COR-L47 (cell line): ENCODE data around the gene DELE1.

Experiments used
- DNase-seq: peaks from one replicate; lab custom pipeline; 2025; lab: John Stamatoyannopoulos, UW

Gene DELE1

DNA sequence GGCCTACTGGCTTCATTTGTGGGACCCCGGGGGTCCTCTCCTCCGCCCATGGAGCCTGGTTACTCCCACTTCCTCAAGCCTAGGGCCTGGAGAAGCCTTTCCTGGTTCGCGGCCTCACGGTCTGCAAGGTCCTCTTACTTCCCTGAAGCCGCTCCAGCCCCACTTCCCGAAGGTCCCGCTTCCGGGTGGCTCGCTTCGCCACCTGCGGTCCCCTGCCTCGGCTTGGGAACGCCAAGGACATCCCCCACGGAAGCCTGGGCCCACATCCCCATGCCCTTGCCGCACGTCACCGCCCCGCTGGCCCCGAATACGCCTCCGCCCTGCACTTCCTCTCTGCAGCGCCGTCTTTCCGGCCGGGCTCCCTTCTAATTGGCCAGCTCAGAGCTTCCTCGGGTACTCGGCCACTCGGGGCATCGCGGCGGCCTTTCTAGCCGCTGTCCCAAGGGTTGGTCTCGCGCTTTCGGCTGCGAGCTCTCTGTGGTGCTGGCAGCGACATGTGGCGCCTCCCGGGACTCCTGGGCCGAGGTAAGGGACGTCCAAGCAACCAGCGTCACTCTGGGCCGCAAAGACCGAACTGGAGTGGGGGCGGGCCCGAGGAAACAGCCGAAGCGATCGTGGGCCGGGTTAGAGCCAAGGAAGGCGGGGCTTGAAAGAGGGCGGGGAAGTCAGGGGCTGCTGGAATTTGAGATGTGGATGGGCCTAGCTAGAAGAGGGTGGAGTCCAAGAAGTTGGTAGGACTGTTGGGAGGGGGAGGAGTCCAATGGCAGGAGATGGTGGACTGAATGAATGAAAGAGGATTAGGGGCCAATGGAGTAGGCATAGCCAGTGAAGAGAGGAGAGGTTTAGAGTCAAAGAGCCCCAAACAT is at the start of gene DELE1:
Gene DELE1 (plus strand): TSS at position 424 of the 866 bp plus-strand sequence. CDS start 71 bp downstream, at position 495.
- peak; percentile 89 for DNase-seq

DNA sequence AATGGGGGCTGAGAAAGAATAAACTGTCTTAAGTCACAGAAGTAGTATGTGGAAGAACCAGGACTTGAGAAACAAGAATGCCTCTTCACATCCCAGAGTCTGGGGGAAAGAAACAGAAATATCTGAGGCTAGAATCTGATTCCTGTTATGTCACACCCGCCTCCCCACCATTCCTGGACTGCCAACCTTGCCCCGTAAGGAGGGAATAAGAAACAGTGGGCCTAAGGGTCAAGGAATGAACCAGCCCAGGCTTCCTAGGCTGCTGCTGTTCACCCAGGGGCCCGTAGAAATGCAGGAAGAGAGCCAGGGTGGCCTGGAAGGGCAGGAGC is 49.8 kb upstream of the DELE1 start:
- DNase-seq: no peak

DNA sequence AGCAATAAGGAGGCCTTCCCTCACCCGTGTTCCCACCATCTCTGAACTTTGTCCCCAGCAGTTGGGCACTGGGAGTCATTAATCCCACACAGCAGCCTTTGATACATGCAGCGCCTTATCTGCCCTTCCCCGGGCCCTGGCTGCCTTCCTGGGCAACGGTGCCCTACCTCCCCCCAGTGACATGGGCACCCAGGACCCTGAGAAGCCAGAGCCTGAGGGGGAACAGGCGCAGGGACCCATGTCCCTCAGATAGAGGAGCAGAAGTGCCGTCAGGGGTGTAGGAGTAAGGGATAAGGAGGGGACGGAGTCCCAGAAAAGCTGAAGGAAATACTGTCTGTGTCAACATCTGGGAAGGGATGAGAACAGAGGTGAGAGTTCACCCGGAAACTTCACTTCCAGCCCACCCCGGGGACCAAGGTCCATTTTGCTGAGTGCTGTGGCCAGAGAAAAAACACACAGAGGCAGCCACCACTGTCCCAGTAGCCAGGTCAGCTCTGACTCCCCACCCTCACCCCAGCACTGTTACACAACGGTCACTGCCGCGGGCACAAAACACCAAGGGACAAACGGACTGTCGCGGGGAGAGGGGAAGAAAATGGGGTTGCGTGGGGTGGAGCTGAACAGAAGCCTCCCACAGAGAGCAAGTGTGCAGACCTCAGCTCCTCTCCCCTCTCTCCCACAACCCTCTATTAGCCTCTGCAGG is 49.3 kb upstream of the DELE1 start:
- DNase-seq: no peak

- DNase-seq: no peak
These were observed 48.5 kb upstream of the DELE1 start for GRCh38 chr5:141875022-141875740.

DNA sequence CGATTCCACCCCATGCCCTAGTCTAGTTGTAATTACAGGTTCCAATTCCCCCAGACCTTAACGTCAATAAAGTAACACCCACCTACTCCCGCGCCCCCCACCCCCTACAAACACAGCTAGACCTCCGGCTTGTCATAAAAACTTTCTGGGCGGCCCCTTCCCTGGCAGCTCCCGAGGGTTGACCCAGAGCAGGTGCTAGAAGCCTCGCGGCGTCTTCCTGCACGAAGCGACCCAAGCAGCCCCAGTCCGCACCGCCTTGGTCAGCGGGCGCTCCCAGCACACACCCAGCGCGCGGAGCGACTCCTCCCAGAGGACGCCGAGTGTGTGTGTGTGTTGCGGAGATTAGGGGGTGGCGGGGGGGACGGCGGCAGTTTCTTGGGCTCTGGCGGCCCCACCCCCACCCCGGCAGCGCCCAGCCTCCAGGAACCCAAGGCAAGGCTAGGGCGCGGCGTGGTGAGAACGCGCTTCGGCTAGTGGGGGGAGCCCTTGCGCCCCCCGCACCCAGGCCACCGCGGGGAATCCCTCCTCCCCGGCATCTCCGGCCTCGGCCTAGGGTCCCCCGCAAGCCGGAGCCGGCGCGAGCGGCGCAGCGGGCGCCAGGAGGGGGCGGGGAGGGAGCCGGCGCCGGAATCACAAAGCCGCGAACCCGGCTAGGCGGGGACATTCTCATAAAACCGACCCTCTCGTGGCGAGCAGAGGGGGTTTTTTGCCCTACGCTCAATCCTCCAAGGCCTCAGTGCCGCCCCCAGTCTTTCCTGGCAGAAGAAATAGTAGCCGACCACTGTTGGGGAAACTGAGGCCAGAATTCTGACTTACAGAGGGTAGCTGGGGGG is 47.7 kb upstream of the DELE1 start:
- no peak for DNase-seq

DNA sequence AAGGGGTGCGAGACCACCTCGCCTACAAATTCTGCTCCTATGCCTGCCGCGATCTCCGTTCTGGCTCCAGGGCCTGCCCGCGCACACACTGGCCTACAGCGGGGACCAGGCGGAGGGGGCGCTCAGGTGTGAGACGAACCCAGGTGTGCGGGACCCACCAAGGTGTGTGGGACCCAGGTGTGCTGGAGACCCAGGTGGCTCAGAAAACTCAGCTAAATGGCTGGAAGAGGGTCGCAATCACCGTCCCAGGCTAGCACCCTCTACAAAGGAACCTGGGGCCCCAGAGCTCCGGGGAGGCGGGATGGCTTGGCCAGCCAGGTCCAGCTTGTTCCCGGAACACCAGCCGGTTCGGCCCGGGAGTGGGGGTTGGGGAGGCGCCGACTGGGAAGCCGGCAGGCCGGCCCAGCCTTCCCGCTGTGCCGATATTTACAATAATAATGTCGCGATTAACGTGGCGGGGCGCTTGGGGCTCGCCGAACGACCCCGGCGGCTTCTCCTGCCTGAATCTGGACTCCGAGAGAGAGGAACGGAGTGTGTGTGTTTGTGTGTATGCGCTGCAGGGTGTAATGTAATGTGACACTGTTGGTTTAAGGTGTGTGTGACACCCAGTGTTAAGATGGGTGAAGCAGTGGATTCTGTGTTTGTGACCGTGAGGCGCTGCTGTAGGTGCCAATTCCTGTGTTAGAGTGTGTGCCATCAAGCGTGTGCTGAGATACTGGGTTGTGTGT is 46.9 kb upstream of the DELE1 start:
- peak; percentile 29 for DNase-seq

DNA sequence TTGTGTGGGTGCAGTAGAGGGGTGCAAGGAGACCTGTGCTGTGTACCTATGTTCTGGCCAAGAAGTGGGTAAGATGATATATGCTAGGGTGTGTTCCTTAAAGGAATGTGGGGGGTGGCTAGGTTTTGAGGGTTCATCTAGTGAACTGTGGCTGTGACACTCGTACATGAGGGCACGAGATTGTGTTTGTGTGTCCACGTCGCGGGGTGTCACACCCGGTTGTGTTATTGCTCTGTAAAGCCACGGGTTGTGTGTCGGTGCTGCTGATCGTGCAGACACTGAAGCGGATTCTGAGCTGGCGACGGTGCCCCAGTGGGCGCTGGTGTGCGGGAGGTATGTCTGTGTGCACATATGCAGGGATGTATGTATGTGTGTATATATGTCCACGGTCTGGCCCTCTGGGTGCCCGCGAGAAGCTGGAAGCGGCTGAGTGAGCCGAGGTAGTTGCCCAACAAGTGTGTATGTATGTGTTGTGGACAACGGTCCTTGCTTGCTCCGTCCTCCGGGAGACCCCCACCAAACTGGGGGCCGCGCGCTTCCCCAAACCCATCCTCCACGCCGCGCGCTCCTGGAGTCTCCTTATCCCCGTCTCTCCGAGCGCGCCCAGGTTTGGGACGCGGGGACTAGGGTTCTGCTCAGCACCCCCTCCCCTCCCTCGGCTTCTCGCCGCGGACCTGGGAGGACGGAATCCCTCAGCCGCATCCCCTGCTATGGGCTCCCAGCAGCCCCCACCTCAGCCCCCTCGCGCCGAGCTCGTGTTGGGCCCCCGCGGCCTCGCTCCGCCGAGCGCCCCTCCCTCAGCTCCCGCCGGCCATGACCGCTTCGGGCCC is 46.1 kb upstream of the DELE1 start:
- no peak for DNase-seq

DNA sequence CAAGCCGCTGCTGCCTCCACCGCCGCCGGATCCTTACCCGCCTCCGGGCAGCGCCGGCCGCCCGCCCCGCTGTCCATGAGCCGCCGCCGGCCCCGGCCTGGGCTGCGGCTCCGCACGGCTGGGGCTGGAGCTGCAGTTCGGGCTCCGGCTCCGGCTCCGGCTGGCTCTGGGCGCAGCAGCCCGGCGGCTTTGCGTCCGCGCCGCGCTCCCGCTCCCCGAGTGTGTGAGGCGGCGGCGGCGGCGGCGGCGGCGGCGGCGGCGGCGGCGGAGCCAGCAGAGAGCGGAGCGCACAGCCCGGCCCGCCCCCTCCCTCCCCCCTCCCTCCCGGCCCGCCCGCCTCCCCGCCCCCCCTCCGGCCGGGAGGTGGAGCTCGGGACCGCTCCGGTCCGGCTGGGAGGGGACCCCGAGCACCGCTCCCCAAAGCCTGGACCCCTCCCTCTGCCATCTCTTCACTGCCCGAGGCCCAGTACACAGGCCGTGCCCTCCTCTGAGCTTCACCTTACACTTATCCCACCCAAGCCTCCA is 45.4 kb upstream of the DELE1 start, which contains the start of gene PCDH1:
Gene PCDH1 (minus strand): TSS at position 225 of the 525 bp plus-strand sequence. CDS start 148 bp downstream, at position 77.
- DNase-seq: peak; percentile 33

DNA sequence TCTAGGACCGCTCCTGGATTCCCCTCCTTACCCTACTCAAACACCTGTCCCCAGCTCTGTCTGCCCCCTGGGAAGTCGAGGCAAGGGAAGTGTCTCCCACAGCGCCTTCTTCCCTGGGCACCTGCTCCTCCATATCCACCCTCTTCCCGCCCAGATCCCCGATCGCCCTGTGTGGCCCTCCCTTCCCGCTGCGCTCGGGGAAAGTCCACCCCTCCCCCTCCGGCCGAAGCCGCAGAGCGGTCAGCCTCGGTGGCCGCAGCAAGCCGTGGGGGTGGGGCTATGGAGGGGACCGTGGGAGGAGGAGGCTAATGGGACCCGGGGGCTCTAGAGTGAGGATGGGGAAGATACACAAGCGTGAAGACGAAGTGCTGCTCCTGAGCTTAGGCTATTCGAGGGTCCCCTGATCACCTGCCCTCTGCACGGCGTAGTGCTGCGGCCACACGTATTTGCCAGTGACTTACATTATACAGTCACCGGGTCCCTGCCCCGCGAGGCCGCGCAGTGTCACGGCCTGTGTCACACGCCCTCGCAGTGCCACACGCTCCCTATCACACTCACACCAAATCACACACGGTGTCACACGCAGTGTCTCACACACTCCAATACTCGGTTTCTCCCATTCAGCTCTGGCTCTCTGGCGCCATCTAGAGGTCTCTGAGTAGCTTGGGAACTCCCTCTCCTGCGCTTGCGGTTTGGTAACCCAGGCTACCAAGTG is 44.8 kb upstream of the DELE1 start:
- DNase-seq: peak; percentile 80

GRCh38 chr5:141879426-141879759 is 44.3 kb upstream of the DELE1 start:
- DNase-seq: no peak

- DNase-seq: no peak
These were observed 43.5 kb upstream of the DELE1 start for GRCh38 chr5:141879941-141880738.

DNA sequence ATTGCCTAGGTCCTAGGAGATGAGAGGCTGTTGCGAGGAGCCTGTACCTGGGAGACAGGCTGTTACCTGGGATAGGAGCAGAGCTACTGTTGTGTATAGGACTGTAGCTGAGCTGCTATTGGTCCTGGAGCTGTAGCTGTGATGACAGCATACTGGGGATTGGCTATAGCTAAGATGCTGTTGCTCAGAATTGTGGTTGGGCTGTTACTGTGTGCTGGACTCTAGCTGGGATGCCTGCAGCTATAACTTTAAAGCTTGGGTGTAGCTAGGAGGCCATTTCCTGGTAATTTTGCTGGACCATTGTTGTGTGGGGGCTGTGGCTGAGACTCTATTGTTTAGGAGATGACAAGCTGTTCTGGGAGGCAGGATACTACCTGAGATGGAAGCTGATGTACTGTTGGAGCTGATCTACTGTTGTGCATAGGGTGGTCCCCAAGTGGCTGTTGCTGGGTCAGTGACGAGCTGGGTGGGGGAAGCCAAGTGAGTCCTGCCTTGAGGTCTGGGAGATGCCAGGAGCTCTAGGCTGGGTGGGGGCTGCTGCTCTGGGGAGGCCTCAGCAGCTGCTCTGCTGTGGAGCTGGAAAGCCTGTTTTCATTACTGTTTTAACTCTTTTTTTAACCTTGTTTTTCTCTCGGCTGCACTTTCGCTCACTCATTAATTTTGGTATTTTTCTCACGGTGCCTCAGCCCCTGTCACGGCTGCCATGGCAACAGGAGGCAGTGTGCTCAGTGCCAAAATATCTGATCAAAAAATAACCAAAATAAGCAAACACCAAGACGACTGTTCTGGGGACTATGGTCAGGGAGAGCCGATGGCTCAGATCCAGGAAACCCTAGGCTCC is 42.5 kb upstream of the DELE1 start:
- DNase-seq: no peak

GRCh38 chr5:141881886-141882285 is 41.8 kb upstream of the DELE1 start:
- DNase-seq: no peak

- no peak for DNase-seq
These were observed 41.0 kb upstream of the DELE1 start for GRCh38 chr5:141882594-141883183.

DNA sequence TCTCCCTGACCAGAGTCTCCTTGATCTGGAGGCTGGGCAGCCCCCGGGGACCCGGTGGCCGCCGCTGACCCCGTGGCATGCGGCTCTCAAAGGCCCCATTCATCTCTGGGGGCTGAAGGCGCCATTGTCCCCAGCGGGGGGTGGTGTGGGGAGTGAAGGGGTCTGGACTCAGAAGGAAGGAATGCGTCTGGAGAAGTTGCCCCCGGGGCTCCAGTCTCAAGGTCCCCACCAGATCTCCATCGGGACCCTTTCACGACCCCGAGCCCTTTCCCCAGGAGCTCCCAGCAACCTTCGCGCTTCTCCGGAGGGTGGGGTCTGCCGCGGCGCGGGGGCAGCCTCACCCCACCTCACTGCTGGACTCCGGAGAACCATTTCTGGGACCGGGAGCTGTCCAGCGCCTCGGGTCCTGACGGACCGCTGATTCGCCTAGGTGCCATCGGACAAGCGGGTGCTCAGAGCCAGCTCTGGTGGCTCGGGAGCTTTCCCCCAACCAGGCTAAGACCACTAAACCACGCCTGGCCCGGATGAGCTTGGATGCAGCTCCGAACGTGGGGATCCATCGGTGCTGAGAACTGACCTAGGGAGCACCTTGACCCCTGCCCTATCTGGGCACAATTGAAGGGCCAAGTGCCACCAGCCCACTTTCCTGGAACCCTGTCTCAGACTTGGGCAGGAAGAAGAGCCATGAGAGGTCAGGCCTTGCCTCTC is 40.3 kb upstream of the DELE1 start:
- DNase-seq: no peak

- no peak for DNase-seq
These were observed 39.8 kb upstream of the DELE1 start for GRCh38 chr5:141883892-141884318.
